ENCODE results near the gene KLHDC9. TPM values are rescaled to one million over a fixed set of nuclear protein-coding genes. Genes with fewer than 3 reads are reported as not detected.
"Not testable (repeated sequence)": the region's sequence is repeated elsewhere in the genome, so short reads cannot be mapped to it uniquely, and the experiment has no call there.

Gene KLHDC9
- total RNA-seq, 2 experiments from 2014 or later: 0.43 TPM; not detected in 1

GRCh38 chr1:161054232-161054631 is 43.9 kb upstream of the KLHDC9 start:
- H3K36me3 Mint-ChIP-seq (ENCODE audit: low read depth): peaks cover 54% of the 10 kb centered on the region
- DNase-seq: no peak
- TF ChIP-seq CTCF (IDR thresholded peaks at IDR 0.05): no peak
- H3K27ac Mint-ChIP-seq: peak overlapping the region; percentile 42
- intact Hi-C loops (cut with micrococcal nuclease): no loop called here
- no peak overlapping the region for H3K4me3 Mint-ChIP-seq
- no peaks in the 10 kb centered on the region for H3K27me3 Mint-ChIP-seq
- no peaks in the 10 kb centered on the region for H3K9me3 Mint-ChIP-seq
- peaks cover 19% of the 10 kb centered on the region for H3K4me1 Mint-ChIP-seq (ENCODE audit: low read depth)
- POLR2A ChIA-PET: interaction anchor here (1.7 to 2.1 kb wide), 3 partner anchors 8 to 15 kb away, joined by 6 to 9 read pairs (median 7); partner anchors contain the start of genes TSTD1 and USF1
- CTCF ChIA-PET: interaction anchor here (1.0 to 1.9 kb wide), 5 partner anchors 11 to 43 kb away, joined by 3 to 10 read pairs (median 4); no protein-coding TSS in a partner anchor
- ATAC-seq: no peak

- DNase-seq: no peak
- POLR2A ChIA-PET: interaction anchor here (1.7 to 2.1 kb wide), 3 partner anchors 8 to 16 kb away, joined by 6 to 9 read pairs (median 7); partner anchors contain the start of genes TSTD1 and USF1
- no peak overlapping the region for H3K27ac Mint-ChIP-seq
- no peaks in the 10 kb centered on the region for H3K27me3 Mint-ChIP-seq
- intact Hi-C loops (cut with micrococcal nuclease): no loop called here
- TF ChIP-seq CTCF (IDR thresholded peaks at IDR 0.05): no peak
- no peak overlapping the region for H3K4me3 Mint-ChIP-seq
- CTCF ChIA-PET: interaction anchor here (1.0 to 1.9 kb wide), 5 partner anchors 10 to 42 kb away, joined by 3 to 10 read pairs (median 4); no protein-coding TSS in a partner anchor
- peaks cover 25% of the 10 kb centered on the region for H3K4me1 Mint-ChIP-seq (ENCODE audit: low read depth)
- no peak for ATAC-seq
- H3K36me3 Mint-ChIP-seq (ENCODE audit: low read depth): peaks cover 54% of the 10 kb centered on the region
- H3K9me3 Mint-ChIP-seq: no peaks in the 10 kb centered on the region
Observed at GRCh38 chr1:161054805-161055204, 43.4 kb upstream of the KLHDC9 start.

GRCh38 chr1:161059293-161059692 is 38.9 kb upstream of the KLHDC9 start:
- ATAC-seq (peak; percentile 18), DNase-seq (no peak)
- ChIA-PET CTCF (interaction anchor here (0.7 to 2.9 kb wide), 6 partner anchors 10 to 69 kb away, joined by 3 to 18 read pairs (median 4); partner anchors contain the start of genes ARHGAP30, KLHDC9 and USF1), POLR2A (interaction anchor here (0.6 to 5.8 kb wide), 8 partner anchors 8 to 98 kb away, joined by 3 to 52 read pairs (median 4); partner anchors contain the start of genes ARHGAP30, TSTD1 and USF1)
- Mint-ChIP-seq H3K4me1 (ENCODE audit: low read depth) (peaks cover 52% of the 10 kb centered on the region), H3K27me3 (no peaks in the 10 kb centered on the region), H3K36me3 (ENCODE audit: low read depth) (peaks cover 58% of the 10 kb centered on the region), H3K27ac (peak overlapping the region; percentile 80), H3K9me3 (no peaks in the 10 kb centered on the region), H3K4me3 (no peak overlapping the region)
- TF ChIP-seq CTCF (IDR thresholded peaks at IDR 0.05): no peak
- intact Hi-C loops (cut with micrococcal nuclease): no loop called here

GRCh38 chr1:161061419-161061818 is 36.7 kb upstream of the KLHDC9 start:
- Mint-ChIP-seq H3K4me1 (ENCODE audit: low read depth) (peaks cover 62% of the 10 kb centered on the region), H3K27me3 (no peaks in the 10 kb centered on the region), H3K4me3 (no peak overlapping the region), H3K27ac (peak overlapping the region; percentile 71), H3K9me3 (no peaks in the 10 kb centered on the region), H3K36me3 (ENCODE audit: low read depth) (peaks cover 64% of the 10 kb centered on the region)
- DNase-seq (no peak), ATAC-seq (no peak)
- POLR2A ChIA-PET: interaction anchor here (0.6 to 5.8 kb wide), 3 partner anchors 9 to 24 kb away, joined by 3 to 52 read pairs (median 6); partner anchors contain the start of gene USF1
- intact Hi-C loops (cut with micrococcal nuclease): no loop called here
- no peak for TF ChIP-seq CTCF (IDR thresholded peaks at IDR 0.05)
- CTCF ChIA-PET: interaction anchor here (0.7 to 2.9 kb wide), 6 partner anchors 21 to 221 kb away, joined by 3 to 18 read pairs (median 3); partner anchors contain the start of gene KLHDC9

GRCh38 chr1:161063936-161064335 is 34.2 kb upstream of the KLHDC9 start:
- ATAC-seq; DNase-seq; intact Hi-C loops (cut with micrococcal nuclease); H3K9me3 Mint-ChIP-seq; H3K27me3 Mint-ChIP-seq: not testable (repeated sequence)
- H3K4me1 Mint-ChIP-seq (ENCODE audit: low read depth): peaks cover 67% of the 10 kb centered on the region
- POLR2A ChIA-PET: interaction anchor here (7.6 kb wide), 1 partner anchor 18 kb away, joined by 99 read pairs; the partner anchor contains the start of gene USF1
- H3K36me3 Mint-ChIP-seq (ENCODE audit: low read depth): peaks cover 73% of the 10 kb centered on the region
- H3K4me3 Mint-ChIP-seq: peak overlapping the region; percentile 49
- CTCF ChIA-PET: interaction anchor here (11.1 kb wide), 1 partner anchor 33 kb away, joined by 200 read pairs; the partner anchor contains the start of gene KLHDC9
- H3K27ac Mint-ChIP-seq: peak overlapping the region; percentile 89

- H3K36me3 Mint-ChIP-seq (ENCODE audit: low read depth): peaks cover 62% of the 10 kb centered on the region
- not testable (repeated sequence) for DNase-seq, H3K27me3 Mint-ChIP-seq, H3K9me3 Mint-ChIP-seq, ATAC-seq, H3K4me3 Mint-ChIP-seq
- ChIA-PET CTCF (interaction anchor here (1.0 to 11.1 kb wide), 3 partner anchors 11 to 68 kb away, joined by 4 to 200 read pairs (median 5); partner anchors contain the start of gene KLHDC9), POLR2A (interaction anchor here (7.6 kb wide), 1 partner anchor 19 kb away, joined by 99 read pairs; the partner anchor contains the start of gene USF1)
- peaks cover 62% of the 10 kb centered on the region for H3K4me1 Mint-ChIP-seq (ENCODE audit: low read depth)
- H3K27ac Mint-ChIP-seq: peak overlapping the region; percentile 57
- intact Hi-C loops (cut with micrococcal nuclease): loop anchor here (5.0 kb wide), 1 partner anchor 37 kb away; no protein-coding TSS in a partner anchor
Observed at GRCh38 chr1:161065681-161066080, 32.5 kb upstream of the KLHDC9 start.
